Erythroblast (primary cell): ENCODE data around the gene ARMH3.
"Not testable (repeated sequence)": the region's sequence is repeated elsewhere in the genome, so short reads cannot be mapped to it uniquely, and the experiment has no call there.

Source experiments
- DNase-seq, 2 experiments: peaks; one replicate each; lab custom pipeline; 2025; lab: John Stamatoyannopoulos, UW
- GATA1 ChIP-seq: IDR thresholded peaks from 2 replicates; pipeline ENCODE4 v1.6.1; 2011; ENCODE audit warnings: low read depth, mild to moderate bottlenecking, control low read depth, low read length, moderate library complexity
- POLR2A ChIP-seq: IDR thresholded peaks from 2 replicates; pipeline ENCODE4 v1.6.1; 2011; ENCODE audit warnings: mild to moderate bottlenecking, low read length

The ARMH3 gene

DNA sequence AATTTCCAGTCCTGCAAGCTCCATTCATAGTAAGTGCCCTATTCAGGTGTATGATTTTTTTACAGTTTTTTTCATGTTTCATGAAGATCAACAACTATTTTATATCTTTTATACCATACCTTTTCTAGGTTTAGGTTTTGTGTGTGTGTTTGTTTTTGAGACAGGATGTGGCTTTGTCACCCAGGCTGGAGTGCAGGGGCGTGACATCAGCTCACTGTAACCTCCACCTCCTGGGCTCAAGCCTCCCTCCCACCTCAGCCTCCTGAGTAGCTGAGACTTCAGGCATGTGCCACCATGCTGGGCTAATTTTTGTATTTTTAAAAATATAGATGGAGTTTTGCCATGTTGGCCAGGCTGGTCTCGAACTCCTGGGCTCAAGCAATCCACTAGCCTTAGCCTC, 35.0 kb downstream of the ARMH3 start:
- DNase-seq: no peak
- TF ChIP-seq POLR2A (no peak), GATA1 (no peak)

DNA sequence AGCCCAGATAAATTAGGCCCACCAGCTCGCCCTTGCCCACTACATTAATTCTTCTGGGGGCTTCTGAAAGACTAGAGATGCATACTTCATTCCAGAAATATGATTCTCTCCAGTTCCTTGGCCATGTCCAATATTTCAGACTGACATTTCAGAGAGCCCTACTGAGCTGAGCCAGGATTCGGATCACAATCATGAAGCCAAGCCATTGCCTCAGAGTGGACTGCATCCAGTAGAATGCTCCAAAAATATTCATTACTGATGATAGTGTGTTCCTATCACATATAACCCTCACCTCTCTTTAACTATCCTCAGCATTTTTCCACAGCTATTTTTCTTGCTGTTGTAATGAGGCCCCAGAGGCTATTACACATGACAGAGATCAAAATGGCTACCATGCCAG, 38.7 kb downstream of the ARMH3 start:
- no peak for TF ChIP-seq GATA1
- DNase-seq: no peak

DNA sequence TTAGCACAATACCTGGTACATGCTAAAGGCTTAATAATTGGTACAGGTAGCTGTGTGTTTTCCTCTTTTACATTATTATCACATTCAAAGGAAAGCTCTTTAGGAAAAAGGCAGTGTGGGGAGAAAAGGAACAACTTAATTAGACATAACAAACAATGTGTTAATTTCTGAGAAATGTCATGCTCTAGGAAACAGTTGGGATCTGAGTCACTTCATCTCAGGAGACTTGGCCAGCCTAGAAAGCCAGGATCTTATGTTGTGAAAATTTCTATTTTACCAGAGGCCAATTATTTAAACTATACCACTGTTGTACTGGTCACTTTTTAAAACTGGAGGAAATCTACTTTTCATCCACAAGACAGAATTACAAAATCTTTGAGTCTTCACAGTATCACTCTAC, 39.6 kb downstream of the ARMH3 start:
- no peak for TF ChIP-seq POLR2A
- no peak for DNase-seq

DNA sequence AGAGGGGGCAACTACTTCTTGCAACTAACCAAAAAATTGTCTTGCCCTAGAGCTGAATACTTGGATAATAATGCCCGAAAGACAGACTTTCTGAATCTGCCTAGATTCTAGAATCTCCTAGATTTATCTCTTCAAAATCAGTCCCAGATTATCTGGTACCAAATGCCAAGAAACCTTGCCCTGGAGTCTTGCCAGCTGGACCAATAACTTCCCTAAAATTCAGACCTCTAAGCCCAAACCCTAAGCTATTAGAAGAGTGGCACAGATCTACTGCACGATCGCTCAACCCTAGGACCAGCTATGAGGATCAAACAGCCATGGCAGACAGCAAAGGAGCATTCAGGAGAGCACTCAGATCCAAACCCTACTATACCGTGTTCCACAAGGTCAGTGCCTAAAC, 45.0 kb downstream of the ARMH3 start:
- DNase-seq: no peak
- TF ChIP-seq POLR2A: no peak
- TF ChIP-seq GATA1: no peak

DNA sequence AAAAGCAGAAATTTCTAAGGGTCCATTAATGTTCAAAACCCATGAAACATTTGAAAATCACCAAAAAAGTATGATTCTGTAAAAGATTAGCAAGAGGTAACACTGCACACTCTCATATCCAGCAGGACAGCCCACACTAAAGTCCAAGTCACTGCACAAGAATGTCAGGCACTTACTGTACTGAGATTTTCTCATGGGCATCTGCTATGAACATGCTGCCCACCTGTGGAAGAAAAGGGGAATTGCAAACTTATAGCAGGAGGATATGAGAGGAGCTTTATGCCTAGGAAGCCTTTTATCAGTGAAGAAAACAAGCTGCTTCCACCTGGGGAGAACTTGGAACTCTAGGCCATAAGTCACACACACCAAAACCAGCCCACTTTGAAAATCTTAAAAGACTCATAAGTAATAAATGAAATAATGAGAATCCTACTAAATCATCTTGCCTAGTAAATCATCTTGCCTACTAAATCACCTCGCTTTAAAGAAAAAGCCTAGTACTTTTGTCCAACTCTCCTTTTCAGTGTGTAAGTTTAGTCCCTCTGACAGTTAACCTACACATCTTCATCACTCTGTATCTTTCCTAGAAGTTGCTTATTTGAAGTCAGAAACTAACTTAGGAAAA, 46.1 kb downstream of the ARMH3 start:
- TF ChIP-seq POLR2A (no peak), GATA1 (no peak)
- DNase-seq: peak; percentile 74 to 81

DNA sequence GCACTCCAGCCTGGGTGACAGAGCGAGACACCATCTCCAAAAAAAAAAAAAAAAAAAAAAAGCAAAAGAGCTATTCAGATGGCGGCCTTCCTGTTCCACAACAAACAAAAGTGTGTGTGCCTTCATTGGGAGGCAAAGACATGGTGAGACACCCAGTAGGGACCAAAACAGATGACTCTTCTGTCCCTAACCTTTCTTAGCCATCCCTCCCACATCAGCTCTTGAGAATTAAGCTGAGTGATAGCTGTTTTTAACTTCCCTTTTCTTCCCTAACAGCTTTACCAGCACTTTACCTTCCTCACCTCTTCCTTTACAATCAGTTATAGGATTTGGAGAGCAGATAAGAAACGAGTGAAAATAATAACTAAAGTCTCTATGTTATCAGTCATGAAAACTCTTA, 48.2 kb downstream of the ARMH3 start:
- peak in 1 of 2 experiments; percentile 7 for DNase-seq
- no peak for TF ChIP-seq GATA1
- no peak for TF ChIP-seq POLR2A

DNA sequence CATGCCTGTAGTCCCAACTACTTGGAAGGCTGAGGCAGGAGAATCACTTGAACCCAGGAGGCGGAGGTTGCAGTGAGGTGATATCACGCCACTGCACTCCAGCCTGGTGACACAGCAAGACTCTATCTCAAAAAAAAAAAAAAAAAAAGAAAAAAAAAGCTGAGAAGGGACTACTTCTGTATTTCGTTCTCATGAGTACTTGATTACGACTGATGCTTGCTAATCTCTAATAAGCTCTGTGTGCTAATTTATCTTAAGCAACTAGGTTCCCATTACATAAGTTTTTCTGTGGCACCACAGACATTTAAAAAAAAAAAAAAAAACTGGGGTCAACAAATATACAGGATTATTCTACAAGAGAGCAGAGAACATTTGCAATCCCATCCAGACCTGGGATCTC, 48.9 kb downstream of the ARMH3 start:
- peak; percentile 40 to 53 for DNase-seq

DNA sequence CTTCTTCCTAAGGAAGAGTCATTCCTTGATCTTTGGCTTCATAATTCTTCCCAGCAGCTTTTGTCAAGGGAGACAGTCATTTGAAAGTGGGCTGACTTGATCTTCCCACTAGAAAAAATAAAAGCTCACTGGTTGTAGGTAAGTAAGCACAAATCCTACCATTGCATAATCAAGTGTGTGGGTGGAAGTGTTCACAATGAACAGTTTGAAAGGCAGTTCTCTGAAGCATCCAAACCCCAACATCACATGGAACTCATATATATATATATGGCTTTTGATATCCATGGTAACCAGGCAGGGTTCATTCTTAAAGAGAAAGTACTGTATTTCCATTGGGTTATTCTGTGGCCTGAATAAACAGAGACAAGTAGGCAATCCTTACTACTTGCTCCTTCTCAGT, 51.6 kb downstream of the ARMH3 start:
- no peak for DNase-seq
- TF ChIP-seq POLR2A (no peak), GATA1 (no peak)

DNA sequence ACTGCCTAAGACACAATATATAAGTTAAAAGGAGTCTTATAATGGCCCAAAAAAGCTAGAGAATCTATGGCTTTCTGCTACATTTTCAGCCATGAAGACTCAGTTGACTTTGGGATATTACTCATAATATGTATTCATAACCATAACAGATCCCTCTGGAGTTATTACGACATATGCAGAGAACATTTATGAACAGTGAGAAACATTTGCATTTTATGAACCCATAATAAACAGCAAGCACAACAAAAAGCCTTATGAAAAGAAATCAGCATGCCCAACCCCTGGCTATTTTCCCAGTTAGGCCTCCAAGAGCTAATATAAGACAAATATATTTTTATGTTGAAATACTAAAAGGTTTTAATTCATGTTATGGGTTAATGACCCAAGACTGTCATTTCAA, 52.4 kb downstream of the ARMH3 start:
- no peak for DNase-seq
- TF ChIP-seq POLR2A: no peak
- no peak for TF ChIP-seq GATA1

DNA sequence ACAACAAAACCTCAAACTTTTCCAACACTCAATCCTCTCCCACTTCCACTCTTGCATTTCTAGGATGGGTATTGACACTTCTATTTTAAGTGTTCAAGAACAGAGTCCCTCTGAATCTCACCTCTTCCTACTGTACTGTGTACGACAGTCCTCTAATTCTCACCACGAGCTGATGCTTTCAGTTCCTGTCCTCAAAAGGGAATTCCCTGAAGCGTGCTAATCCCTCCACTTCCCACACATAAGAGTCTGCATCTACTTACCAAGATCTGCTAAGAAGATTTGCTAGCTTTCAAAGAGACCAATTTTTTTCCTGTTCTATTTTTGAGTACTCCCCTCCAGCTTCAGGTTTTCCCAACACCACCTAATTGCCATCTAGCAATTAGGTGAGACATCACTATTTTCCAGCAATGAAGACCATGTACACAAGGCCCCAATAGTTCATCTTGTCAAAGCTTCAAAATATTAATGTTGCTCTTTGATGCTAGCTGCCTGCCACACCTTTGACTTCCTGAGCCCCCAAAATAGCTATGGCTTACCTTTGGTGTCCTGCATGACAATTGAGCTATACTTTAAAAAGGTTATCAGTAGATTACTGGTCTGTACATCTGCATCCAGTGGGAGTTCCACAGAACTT, 54.4 kb downstream of the ARMH3 start:
- no peak for DNase-seq
- TF ChIP-seq POLR2A: no peak
- TF ChIP-seq GATA1: no peak

DNA sequence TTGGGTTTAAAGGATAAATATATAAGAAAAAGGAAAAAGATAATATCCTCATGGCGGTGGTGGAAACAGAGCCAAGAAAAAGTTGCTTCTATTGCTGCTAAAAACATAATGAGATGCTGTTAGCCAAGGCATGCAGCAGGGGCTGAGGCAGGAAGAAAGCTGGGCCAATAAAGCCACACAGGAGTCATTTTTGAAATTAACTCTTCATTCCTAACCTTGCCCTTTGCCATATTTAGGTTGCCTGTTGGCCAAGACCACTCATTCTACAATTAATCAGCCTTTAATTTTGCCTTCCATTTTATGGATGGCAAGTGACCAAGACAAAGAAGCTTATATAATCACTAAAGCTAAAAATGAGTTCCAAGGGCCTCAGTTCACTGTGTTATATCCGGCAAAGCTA, 58.2 kb downstream of the ARMH3 start:
- no peak for TF ChIP-seq POLR2A
- no peak for TF ChIP-seq GATA1
- no peak for DNase-seq

DNA sequence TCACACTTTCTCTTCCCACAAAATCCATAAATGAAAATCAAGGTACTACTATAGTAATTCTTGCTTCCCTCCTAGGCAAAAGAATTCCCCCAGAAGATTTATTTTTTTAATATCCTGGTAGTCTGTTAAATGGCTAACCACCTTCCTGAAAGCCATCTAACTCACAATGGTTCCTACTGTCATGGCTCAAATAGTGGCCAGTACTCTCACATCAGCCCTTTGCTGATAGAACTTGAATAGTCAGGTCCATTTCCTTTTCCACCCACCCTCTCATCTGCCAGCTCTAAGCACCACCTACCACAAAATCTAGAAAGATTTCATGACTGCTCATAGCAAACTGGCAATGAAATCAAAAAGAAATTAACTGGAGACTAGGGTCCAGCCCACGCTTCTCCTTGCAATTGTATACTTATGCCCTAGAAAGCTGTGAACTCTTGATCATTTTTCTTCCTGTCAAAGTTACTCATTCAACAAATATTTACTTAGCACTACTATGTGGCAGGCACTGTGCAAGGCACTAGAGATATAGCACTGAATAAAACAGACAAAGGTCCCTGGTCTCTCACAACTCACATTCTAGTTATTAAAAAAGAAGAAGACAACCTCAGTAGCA, 60.4 kb downstream of the ARMH3 start:
- no peak for TF ChIP-seq POLR2A
- no peak for TF ChIP-seq GATA1
- DNase-seq: no peak

DNA sequence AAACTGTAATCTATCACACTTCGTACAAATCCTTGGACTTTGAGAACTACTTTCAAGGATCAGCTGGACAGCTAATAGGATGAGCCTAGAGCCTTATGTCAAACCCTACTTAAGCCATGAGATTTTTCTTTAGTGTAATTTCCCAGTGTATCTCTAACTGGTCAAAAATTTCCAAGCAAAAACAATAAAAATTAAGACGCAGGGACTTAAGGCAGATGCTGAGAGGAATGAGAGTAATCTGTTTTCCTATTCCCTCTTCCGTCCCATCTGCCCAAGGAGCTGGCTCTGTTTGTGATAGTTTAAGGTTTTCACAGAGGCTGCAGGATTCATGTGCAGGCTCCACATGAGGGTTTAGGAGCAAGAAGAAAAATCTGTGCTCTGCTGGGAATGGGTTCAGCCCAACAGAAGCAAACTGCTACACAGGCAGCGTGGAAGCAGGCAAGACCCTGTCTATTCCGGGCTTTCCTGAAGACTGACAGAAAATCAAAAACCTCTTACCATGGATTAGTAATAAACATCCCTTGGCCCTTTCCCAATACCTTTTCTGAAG, 62.2 kb downstream of the ARMH3 start:
- TF ChIP-seq GATA1 (no peak), POLR2A (no peak)
- no peak for DNase-seq

DNA sequence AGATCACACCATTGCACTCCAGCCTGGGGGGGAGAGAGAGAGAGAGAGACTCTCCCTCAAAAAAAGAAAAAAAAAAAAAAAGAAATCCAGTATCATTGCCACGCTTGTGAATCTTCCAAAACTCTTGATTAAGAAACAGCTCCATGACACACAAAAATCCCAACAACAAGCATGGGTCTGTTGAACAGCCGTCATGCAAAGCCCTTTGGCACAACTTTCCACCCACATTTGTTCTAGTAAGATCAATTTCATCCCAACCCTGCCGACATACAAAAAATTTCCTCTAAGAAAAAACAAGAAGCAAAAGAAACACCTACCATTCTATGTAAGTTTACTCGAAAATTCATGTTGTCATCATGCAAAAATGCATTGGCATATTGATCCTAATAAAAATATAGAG, 62.8 kb downstream of the ARMH3 start:
- no peak for DNase-seq
- TF ChIP-seq GATA1 (no peak), POLR2A (no peak)

DNA sequence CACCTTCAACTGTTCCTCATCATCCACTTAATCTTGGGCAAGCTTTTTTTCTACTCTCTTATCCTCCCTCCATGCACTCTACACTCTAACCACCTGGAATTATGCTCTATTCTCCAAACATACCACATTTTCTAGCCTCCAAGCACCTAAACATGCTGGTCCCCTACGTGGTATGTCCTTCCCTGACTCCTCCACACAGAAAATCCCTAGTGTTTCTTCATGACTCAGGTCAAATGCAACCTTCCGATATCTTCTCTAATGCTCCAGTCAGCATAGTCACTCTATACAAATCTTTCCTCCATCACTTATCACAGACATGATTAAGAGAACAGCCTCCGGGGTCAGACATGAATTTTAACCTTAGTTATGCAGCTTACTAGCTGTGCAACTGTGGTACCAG, 68.8 kb downstream of the ARMH3 start:
- no peak for DNase-seq
- TF ChIP-seq GATA1 (no peak), POLR2A (no peak)

DNA sequence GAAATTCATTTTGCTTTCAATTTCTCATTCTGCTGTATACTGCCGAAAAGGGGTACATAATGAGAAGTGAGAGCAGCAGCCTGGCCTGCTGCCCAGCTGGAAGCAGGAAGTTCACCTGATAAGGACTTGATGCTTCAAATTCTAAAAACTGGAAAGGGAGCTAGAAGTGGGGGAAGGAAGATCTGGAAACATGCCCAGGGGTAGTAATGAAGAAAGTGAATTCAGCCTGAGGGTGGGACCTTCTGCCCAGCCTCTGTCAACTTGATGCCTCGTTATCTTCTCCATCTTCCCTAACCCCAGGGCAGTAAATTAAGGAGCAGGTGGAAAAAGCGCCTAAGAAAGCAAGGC, 69.4 kb downstream of the ARMH3 start:
- peak; percentile 77 to 85 for DNase-seq
- TF ChIP-seq GATA1 (no peak), POLR2A (no peak)

DNA sequence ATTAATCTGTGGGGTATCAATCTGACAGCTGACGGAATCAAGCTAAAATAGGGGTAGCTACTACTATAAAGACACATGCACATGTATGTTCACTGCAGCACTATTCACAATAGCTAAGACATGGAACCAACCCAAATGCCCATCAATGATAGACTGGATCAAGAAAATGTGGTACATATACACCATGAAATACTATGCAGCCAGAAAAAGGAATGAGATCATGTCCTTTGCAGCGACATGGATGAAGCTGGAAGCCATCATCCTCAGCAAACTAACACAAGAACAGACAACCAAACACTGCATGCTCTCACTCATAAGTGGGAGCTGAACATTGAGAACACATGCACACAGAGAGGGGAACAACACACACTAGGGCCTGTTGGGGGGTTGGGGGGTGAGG, 75.3 kb downstream of the ARMH3 start:
- DNase-seq: not testable (repeated sequence)
